ENCODE measurements around the gene LHFPL6. TPM values are rescaled to one million over a fixed set of nuclear protein-coding genes. Genes with fewer than 3 reads are reported as not detected.

Gene LHFPL6
- total RNA-seq, 2 donors from 2014 or later, result 7.5 to 40.0 TPM

GRCh38 chr13:39318161-39318560, 284.8 kb downstream of the LHFPL6 start:
- intact Hi-C loops (cut with DNase I), result no loop called here
- H3K27ac ChIP-seq, result no peak overlapping the region

GRCh38 chr13:39317291-39317690, 285.7 kb downstream of the LHFPL6 start:
- TF ChIP-seq POLR2A (IDR thresholded peaks at IDR 0.05), result no peak
- TF ChIP-seq POLR2AphosphoS5 (IDR thresholded peaks at IDR 0.05), result no peak
- TF ChIP-seq, protein P1, sequence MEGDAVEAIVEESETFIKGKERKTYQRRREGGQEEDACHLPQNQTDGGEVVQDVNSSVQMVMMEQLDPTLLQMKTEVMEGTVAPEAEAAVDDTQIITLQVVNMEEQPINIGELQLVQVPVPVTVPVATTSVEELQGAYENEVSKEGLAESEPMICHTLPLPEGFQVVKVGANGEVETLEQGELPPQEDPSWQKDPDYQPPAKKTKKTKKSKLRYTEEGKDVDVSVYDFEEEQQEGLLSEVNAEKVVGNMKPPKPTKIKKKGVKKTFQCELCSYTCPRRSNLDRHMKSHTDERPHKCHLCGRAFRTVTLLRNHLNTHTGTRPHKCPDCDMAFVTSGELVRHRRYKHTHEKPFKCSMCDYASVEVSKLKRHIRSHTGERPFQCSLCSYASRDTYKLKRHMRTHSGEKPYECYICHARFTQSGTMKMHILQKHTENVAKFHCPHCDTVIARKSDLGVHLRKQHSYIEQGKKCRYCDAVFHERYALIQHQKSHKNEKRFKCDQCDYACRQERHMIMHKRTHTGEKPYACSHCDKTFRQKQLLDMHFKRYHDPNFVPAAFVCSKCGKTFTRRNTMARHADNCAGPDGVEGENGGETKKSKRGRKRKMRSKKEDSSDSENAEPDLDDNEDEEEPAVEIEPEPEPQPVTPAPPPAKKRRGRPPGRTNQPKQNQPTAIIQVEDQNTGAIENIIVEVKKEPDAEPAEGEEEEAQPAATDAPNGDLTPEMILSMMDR (IDR thresholded peaks at IDR 0.05), result no peak
- Histone ChIP-seq H3K27me3 (replicated peaks; ENCODE audit: insufficient read depth) (no peaks in the 10 kb centered on the region), H3K27ac (no peak overlapping the region), H3K9me3 (no peaks in the 10 kb centered on the region), H3K36me3 (no peaks in the 10 kb centered on the region), H3K4me1 (replicated peaks) (no peaks in the 10 kb centered on the region), H3K4me3 (no peak overlapping the region)
- no peak for DNase-seq (ENCODE audit: low spot score)
- 40% methylated on average over 3 of the region's 3 CpGs for WGBS
- intact Hi-C loops (cut with DNase I), result no loop called here

More at GRCh38 chr13:39318161-39318560, 284.8 kb downstream of the LHFPL6 start:
- DNase-seq (ENCODE audit: low spot score), result no peak
- WGBS, result 44% methylated on average over 1 of the region's 1 CpG
- H3K36me3 ChIP-seq, result no peaks in the 10 kb centered on the region
- TF ChIP-seq POLR2AphosphoS5 (IDR thresholded peaks at IDR 0.05), result no peak
- TF ChIP-seq POLR2A (IDR thresholded peaks at IDR 0.05), result no peak
- TF ChIP-seq, protein P1 (IDR thresholded peaks at IDR 0.05), result no peak
- H3K27me3 ChIP-seq (replicated peaks; ENCODE audit: insufficient read depth), result no peaks in the 10 kb centered on the region
- no peaks in the 10 kb centered on the region for H3K9me3 ChIP-seq
- H3K4me1 ChIP-seq (replicated peaks), result no peaks in the 10 kb centered on the region
- no peak overlapping the region for H3K4me3 ChIP-seq

DNA sequence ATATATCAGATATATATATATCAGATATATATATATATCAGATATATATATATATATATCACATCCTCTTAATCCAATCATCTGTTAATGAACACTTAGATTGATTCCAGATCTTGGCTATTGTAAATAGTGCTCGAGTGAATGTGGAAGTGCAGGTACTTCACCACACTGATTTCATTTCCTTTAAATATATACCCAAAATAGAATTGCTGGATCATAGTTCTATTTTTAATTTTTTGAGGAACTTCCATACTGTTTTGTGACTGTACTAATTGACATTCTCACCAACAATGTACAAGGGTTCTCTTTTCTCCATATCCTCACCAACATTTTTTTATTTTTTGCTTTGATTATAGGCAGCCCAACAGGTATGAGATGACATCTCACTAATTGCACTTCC, 287.2 kb downstream of the LHFPL6 start:
- no peaks in the 10 kb centered on the region for H3K27me3 ChIP-seq (replicated peaks; ENCODE audit: insufficient read depth)
- intact Hi-C loops (cut with DNase I), result no loop called here
- no peak overlapping the region for H3K27ac ChIP-seq
- H3K36me3 ChIP-seq, result no peaks in the 10 kb centered on the region
- DNase-seq (ENCODE audit: low spot score), result no peak
- WGBS, result 81% methylated on average over 1 of the region's 1 CpG
- TF ChIP-seq, protein P1 (IDR thresholded peaks at IDR 0.05), result no peak
- TF ChIP-seq POLR2A (IDR thresholded peaks at IDR 0.05), result no peak
- H3K4me3 ChIP-seq, result no peak overlapping the region
- H3K9me3 ChIP-seq, result no peaks in the 10 kb centered on the region
- no peaks in the 10 kb centered on the region for H3K4me1 ChIP-seq (replicated peaks)

- no peaks in the 10 kb centered on the region for H3K9me3 ChIP-seq
- 35% methylated on average over 6 of the region's 6 CpGs for WGBS
- no peaks in the 10 kb centered on the region for H3K27me3 ChIP-seq (replicated peaks; ENCODE audit: insufficient read depth)
Observed at GRCh38 chr13:39313721-39314120, 289.3 kb downstream of the LHFPL6 start.

DNA sequence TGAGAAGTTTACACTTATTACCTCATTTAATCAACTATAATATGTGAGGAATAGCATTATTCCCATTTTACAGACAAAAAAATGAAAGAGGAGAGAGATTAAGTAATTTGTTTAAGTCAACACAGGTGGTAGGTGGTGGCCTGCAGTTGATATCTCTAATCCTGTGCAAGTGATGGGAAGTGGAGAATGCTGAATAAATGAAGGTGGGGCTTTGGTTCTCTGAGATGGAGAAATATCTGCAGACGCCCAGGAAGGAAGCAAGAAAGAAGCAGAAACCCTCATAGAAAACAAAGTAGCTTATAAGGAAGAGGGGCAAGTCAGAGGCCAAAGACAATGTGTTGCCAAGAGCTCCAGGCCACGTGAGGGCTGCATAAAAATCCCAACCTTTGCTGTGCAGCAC, 290.4 kb downstream of the LHFPL6 start:
- Histone ChIP-seq H3K4me3 (no peak overlapping the region), H3K9me3 (no peaks in the 10 kb centered on the region), H3K36me3 (no peaks in the 10 kb centered on the region), H3K27ac (no peak overlapping the region), H3K27me3 (replicated peaks; ENCODE audit: insufficient read depth) (no peaks in the 10 kb centered on the region), H3K4me1 (replicated peaks) (no peaks in the 10 kb centered on the region)
- DNase-seq (ENCODE audit: low spot score), result no peak
- intact Hi-C loops (cut with DNase I), result no loop called here
- TF ChIP-seq, protein P1 (IDR thresholded peaks at IDR 0.05), result no peak
- 67% methylated on average over 2 of the region's 2 CpGs for WGBS

More at GRCh38 chr13:39313721-39314120, 289.3 kb downstream of the LHFPL6 start:
- no peaks in the 10 kb centered on the region for H3K4me1 ChIP-seq (replicated peaks)
- no peaks in the 10 kb centered on the region for H3K36me3 ChIP-seq
- intact Hi-C loops (cut with DNase I), result no loop called here
- TF ChIP-seq POLR2AphosphoS5 (IDR thresholded peaks at IDR 0.05), result no peak
- TF ChIP-seq, protein P1 (IDR thresholded peaks at IDR 0.05), result no peak
- no peak for TF ChIP-seq POLR2A (IDR thresholded peaks at IDR 0.05)
- no peak overlapping the region for H3K4me3 ChIP-seq
- DNase-seq (ENCODE audit: low spot score), result no peak
- H3K27ac ChIP-seq, result no peak overlapping the region

All from prostate gland (tissue), 2 donors.